Measurements from ENCODE around the gene TSPAN6. TPM values are rescaled to one million over a fixed set of nuclear protein-coding genes. Genes with fewer than 3 reads are reported as not detected.

TSPAN6 gene
- total RNA-seq, 2 donors from 2014 or later = 57.6 to 106 TPM

- Histone ChIP-seq H3K27me3 (no peaks in the 10 kb centered on the region), H3K4me1 (no peaks in the 10 kb centered on the region), H3K36me3 (no peaks in the 10 kb centered on the region), H3K27ac (no peak overlapping the region), H3K4me3 (no peak overlapping the region), H3K9ac (ENCODE audit: low read depth in 2 of 2, low read length in 2 of 2) (no peak overlapping the region), H3K9me3 (no peaks in the 10 kb centered on the region)
- no peak for TF ChIP-seq CTCF (IDR thresholded peaks at IDR 0.05)
- intact Hi-C loops (cut with DNase I) = no loop called here
- DNase-seq = no peak
These were observed 24.7 kb downstream of the TSPAN6 start for GRCh38 chrX:100611951-100612350.

GRCh38 chrX:100609591-100609990, 27.0 kb downstream of the TSPAN6 start:
- Histone ChIP-seq H3K4me1 (no peaks in the 10 kb centered on the region), H3K4me3 (no peak overlapping the region), H3K27me3 (no peaks in the 10 kb centered on the region), H3K9ac (ENCODE audit: low read depth in 2 of 2, low read length in 2 of 2) (no peak overlapping the region), H3K36me3 (no peaks in the 10 kb centered on the region), H3K27ac (no peak overlapping the region), H3K9me3 (no peaks in the 10 kb centered on the region)
- no peak for TF ChIP-seq CTCF (IDR thresholded peaks at IDR 0.05)
- intact Hi-C loops (cut with DNase I) = loop anchor here (5.0 kb wide), 1 partner anchor 97 kb away; no protein-coding TSS in a partner anchor
- DNase-seq = no peak

GRCh38 chrX:100606753-100607152, 29.9 kb downstream of the TSPAN6 start:
- intact Hi-C loops (cut with DNase I) = loop anchor here (5.0 kb wide), 1 partner anchor 94 kb away; no protein-coding TSS in a partner anchor
- no peak overlapping the region for H3K4me3 ChIP-seq
- H3K9me3 ChIP-seq = no peaks in the 10 kb centered on the region
- no peaks in the 10 kb centered on the region for H3K27me3 ChIP-seq
- no peak overlapping the region for H3K9ac ChIP-seq (ENCODE audit: low read depth in 2 of 2, low read length in 2 of 2)
- no peaks in the 10 kb centered on the region for H3K36me3 ChIP-seq
- H3K4me1 ChIP-seq = no peaks in the 10 kb centered on the region
- H3K27ac ChIP-seq = no peak overlapping the region
- no peak for TF ChIP-seq CTCF (IDR thresholded peaks at IDR 0.05)
- DNase-seq = no peak

GRCh38 chrX:100600758-100601157, 35.8 kb downstream of the TSPAN6 start:
- no peak overlapping the region for H3K4me3 ChIP-seq
- DNase-seq = no peak
- intact Hi-C loops (cut with DNase I) = no loop called here
- no peaks in the 10 kb centered on the region for H3K36me3 ChIP-seq
- H3K4me1 ChIP-seq = no peaks in the 10 kb centered on the region
- no peak for TF ChIP-seq CTCF (IDR thresholded peaks at IDR 0.05)
- no peak overlapping the region for H3K9ac ChIP-seq (ENCODE audit: low read depth in 2 of 2, low read length in 2 of 2)
- no peaks in the 10 kb centered on the region for H3K9me3 ChIP-seq
- H3K27me3 ChIP-seq = no peaks in the 10 kb centered on the region
- H3K27ac ChIP-seq = no peak overlapping the region

- intact Hi-C loops (cut with DNase I) = no loop called here
- H3K4me1 ChIP-seq = no peaks in the 10 kb centered on the region
- no peak overlapping the region for H3K27ac ChIP-seq
- H3K36me3 ChIP-seq = no peaks in the 10 kb centered on the region
- TF ChIP-seq CTCF (IDR thresholded peaks at IDR 0.05) = no peak
- no peaks in the 10 kb centered on the region for H3K27me3 ChIP-seq
- H3K9ac ChIP-seq (ENCODE audit: low read depth in 2 of 2, low read length in 2 of 2) = no peak overlapping the region
- no peaks in the 10 kb centered on the region for H3K9me3 ChIP-seq
- no peak overlapping the region for H3K4me3 ChIP-seq
- DNase-seq = no peak
These were observed 36.3 kb downstream of the TSPAN6 start for GRCh38 chrX:100600340-100600739.

GRCh38 chrX:100599456-100599855, 37.1 kb downstream of the TSPAN6 start:
- intact Hi-C loops (cut with DNase I) = no loop called here
- no peaks in the 10 kb centered on the region for H3K9me3 ChIP-seq
- no peak overlapping the region for H3K27ac ChIP-seq

More at GRCh38 chrX:100599456-100599855, 37.1 kb downstream of the TSPAN6 start:
- H3K4me3 ChIP-seq = no peak overlapping the region
- H3K4me1 ChIP-seq = no peaks in the 10 kb centered on the region
- no peak for TF ChIP-seq CTCF (IDR thresholded peaks at IDR 0.05)
- H3K36me3 ChIP-seq = no peaks in the 10 kb centered on the region
- H3K27me3 ChIP-seq = no peaks in the 10 kb centered on the region
- no peak overlapping the region for H3K9ac ChIP-seq (ENCODE audit: low read depth in 2 of 2, low read length in 2 of 2)
- no peak for DNase-seq

Measured in colonic mucosa (tissue), 4 donors.